MCF 10A (cell line): Measurements from ENCODE around the gene ARRB1. TPM values are rescaled to one million over a fixed set of nuclear protein-coding genes. Genes with fewer than 3 reads are reported as not detected.

Source experiments
- BruUV-seq: library from RNA; stranded (reverse); fragments of 400-500 nt; replicated peaks from 2 replicates; lab custom pipeline; 2021; lab: Mats Ljungman, UMichigan
- CTCF ChIA-PET: fragments of 300-600 bp; sonication (Branson Sonifier 250); formaldehyde crosslinking; extraction: SDS; loops from one replicate; lab custom pipeline; 2021; ENCODE audit warnings: antibody characterized with exemption, inconsistent platforms; lab: Yijun Ruan, JAX
- POLR2A ChIA-PET: fragments of 300-600, 350-650 bp; sonication (Branson Sonifier 250); formaldehyde crosslinking; extraction: SDS; loops from one replicate; lab custom pipeline; 2020; ENCODE audit warnings: antibody characterized with exemption, inconsistent platforms; lab: Yijun Ruan, JAX
- DNase-seq: peaks from one replicate; pipeline ENCODE4 v3.0.0-alpha.2; 2018; ENCODE audit not compliant: unreplicated experiment
- H3K27ac Mint-ChIP-seq: one replicate; pipeline ENCODE4 v1.8.0; 2022; ENCODE audit warnings: mild to moderate bottlenecking, low read depth, mixed read lengths; ENCODE audit not compliant: unreplicated experiment
- H3K27me3 Mint-ChIP-seq: one replicate; pipeline ENCODE4 v1.8.0; 2022; ENCODE audit warnings: mixed read lengths; ENCODE audit not compliant: insufficient read depth, unreplicated experiment
- H3K36me3 Mint-ChIP-seq: one replicate; pipeline ENCODE4 v1.8.0; 2022; ENCODE audit warnings: mild to moderate bottlenecking, moderate library complexity, mixed read lengths; ENCODE audit not compliant: insufficient read depth, unreplicated experiment
- H3K4me1 Mint-ChIP-seq: one replicate; pipeline ENCODE4 v1.8.0; 2022; ENCODE audit warnings: mixed read lengths; ENCODE audit not compliant: insufficient read depth, unreplicated experiment
- H3K4me3 Mint-ChIP-seq: one replicate; pipeline ENCODE4 v1.8.0; 2022; ENCODE audit warnings: mild to moderate bottlenecking, moderate library complexity, mixed read lengths; ENCODE audit not compliant: unreplicated experiment
- H3K9me3 Mint-ChIP-seq: one replicate; pipeline ENCODE4 v1.8.0; 2022; ENCODE audit warnings: mixed read lengths; ENCODE audit not compliant: unreplicated experiment
- CTCF ChIP-seq: fragments of 200-600 bp; IDR thresholded peaks from one replicate; pipeline ENCODE4 v1.8.0; 2022; ENCODE audit warnings: antibody characterized with exemption, mild to moderate bottlenecking; ENCODE audit not compliant: unreplicated experiment
- intact Hi-C: fragments of 100-400 bp; cut with micrococcal nuclease; formaldehyde crosslinking; loops from 2 replicates; pipeline ENCODE4 v1.14.1; 2022
- total RNA-seq: library from RNA; stranded (reverse); gene quantifications from 2 replicates; pipeline ENCODE4 v1.2.3, GENCODE V29; 2022

Gene ARRB1
- total RNA-seq, 1 experiment from 2014 or later, result 0.98 TPM

GRCh38 chr11:75302371-75302770, 49.1 kb downstream of the ARRB1 start:
- intact Hi-C loops, result no loop called here
- no peak overlapping the region for H3K4me3 Mint-ChIP-seq
- no peaks in the 10 kb centered on the region for H3K9me3 Mint-ChIP-seq
- no peak overlapping the region for H3K27ac Mint-ChIP-seq
- ChIA-PET CTCF (interaction anchor here (0.7 kb wide), 1 partner anchor 81 kb away, joined by 3 read pairs; no protein-coding TSS in a partner anchor), POLR2A (no interaction called here)
- H3K36me3 Mint-ChIP-seq, result no peaks in the 10 kb centered on the region
- TF ChIP-seq CTCF, result no peak
- no TSS peak for BruUV-seq
- H3K27me3 Mint-ChIP-seq, result no peaks in the 10 kb centered on the region
- DNase-seq, result no peak
- no peaks in the 10 kb centered on the region for H3K4me1 Mint-ChIP-seq

GRCh38 chr11:75301601-75302345, 49.7 kb downstream of the ARRB1 start:
- ChIA-PET CTCF (interaction anchor here (0.7 kb wide), 1 partner anchor 81 kb away, joined by 3 read pairs; no protein-coding TSS in a partner anchor), POLR2A (no interaction called here)
- no TSS peak for BruUV-seq
- H3K27ac Mint-ChIP-seq, result no peak overlapping the region
- H3K36me3 Mint-ChIP-seq, result no peaks in the 10 kb centered on the region
- intact Hi-C loops, result no loop called here
- no peaks in the 10 kb centered on the region for H3K4me1 Mint-ChIP-seq
- no peak for DNase-seq
- H3K9me3 Mint-ChIP-seq, result no peaks in the 10 kb centered on the region
- no peak for TF ChIP-seq CTCF
- no peak overlapping the region for H3K4me3 Mint-ChIP-seq
- H3K27me3 Mint-ChIP-seq, result no peaks in the 10 kb centered on the region

GRCh38 chr11:75301131-75301530, 50.3 kb downstream of the ARRB1 start:
- Mint-ChIP-seq H3K27me3 (no peaks in the 10 kb centered on the region), H3K27ac (no peak overlapping the region), H3K4me1 (no peaks in the 10 kb centered on the region), H3K36me3 (no peaks in the 10 kb centered on the region), H3K4me3 (no peak overlapping the region), H3K9me3 (no peaks in the 10 kb centered on the region)
- CTCF ChIA-PET, result no interaction called here
- POLR2A ChIA-PET, result no interaction called here
- DNase-seq, result no peak
- no TSS peak for BruUV-seq
- no peak for TF ChIP-seq CTCF
- intact Hi-C loops, result no loop called here

GRCh38 chr11:75298976-75299260, 52.5 kb downstream of the ARRB1 start:
- DNase-seq, result no peak
- Mint-ChIP-seq H3K27me3 (no peaks in the 10 kb centered on the region), H3K4me3 (no peak overlapping the region), H3K4me1 (no peaks in the 10 kb centered on the region), H3K9me3 (no peaks in the 10 kb centered on the region), H3K27ac (no peak overlapping the region), H3K36me3 (no peaks in the 10 kb centered on the region)
- POLR2A ChIA-PET, result no interaction called here
- BruUV-seq, result no TSS peak
- CTCF ChIA-PET, result no interaction called here
- intact Hi-C loops, result no loop called here
- TF ChIP-seq CTCF, result no peak
